ENCODE measurements around the gene BRWD1.

DNA sequence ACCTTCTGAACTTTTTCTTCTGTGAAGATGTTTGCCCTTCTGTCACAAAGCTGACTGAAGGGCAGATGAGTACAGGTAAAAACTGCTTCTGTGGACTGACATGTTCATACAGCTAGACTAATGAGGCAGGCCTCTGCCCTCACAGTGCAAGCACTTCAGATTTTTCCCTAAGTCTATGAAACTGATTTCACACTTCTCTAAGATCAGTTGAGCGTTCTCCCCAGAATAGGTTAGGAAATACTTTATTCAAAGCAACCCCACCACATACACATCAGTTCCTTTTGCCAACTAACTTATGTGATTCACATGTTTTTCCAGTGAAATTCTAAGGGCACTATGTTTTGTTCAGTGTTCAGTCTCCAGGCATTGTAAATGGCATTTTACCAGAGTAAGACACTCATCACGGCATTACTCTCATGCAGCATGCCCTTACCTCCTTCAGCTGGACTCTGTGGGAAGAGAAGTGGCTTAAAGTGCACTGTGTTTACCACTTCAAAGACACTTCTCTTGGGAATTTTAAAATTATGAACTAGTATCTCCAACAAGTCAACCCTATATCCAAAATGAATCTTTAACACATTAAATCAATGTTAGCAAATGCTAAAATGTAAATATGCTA lies 124.8 kb downstream of the BRWD1 start:
- TF ChIP-seq, protein P1, sequence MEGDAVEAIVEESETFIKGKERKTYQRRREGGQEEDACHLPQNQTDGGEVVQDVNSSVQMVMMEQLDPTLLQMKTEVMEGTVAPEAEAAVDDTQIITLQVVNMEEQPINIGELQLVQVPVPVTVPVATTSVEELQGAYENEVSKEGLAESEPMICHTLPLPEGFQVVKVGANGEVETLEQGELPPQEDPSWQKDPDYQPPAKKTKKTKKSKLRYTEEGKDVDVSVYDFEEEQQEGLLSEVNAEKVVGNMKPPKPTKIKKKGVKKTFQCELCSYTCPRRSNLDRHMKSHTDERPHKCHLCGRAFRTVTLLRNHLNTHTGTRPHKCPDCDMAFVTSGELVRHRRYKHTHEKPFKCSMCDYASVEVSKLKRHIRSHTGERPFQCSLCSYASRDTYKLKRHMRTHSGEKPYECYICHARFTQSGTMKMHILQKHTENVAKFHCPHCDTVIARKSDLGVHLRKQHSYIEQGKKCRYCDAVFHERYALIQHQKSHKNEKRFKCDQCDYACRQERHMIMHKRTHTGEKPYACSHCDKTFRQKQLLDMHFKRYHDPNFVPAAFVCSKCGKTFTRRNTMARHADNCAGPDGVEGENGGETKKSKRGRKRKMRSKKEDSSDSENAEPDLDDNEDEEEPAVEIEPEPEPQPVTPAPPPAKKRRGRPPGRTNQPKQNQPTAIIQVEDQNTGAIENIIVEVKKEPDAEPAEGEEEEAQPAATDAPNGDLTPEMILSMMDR (IDR thresholded peaks at IDR 0.05): no peak
- no peak for TF ChIP-seq ZFX (IDR thresholded peaks at IDR 0.05; ENCODE audit: borderline replicate concordance)
